Tibial artery (tissue), 4 donors: ENCODE measurements around the gene MCF2L.
A peak's percentile ranks its signal among the peaks of the same experiment; 100 is the strongest.

Experiments used
- DNase-seq, 2 donors: peaks; one replicate each; pipeline ENCODE4 v3.0.0-alpha.2; 2019
- H3K27ac ChIP-seq, 2 donors: fragments of 200-600 bp; sonication (generic) in 1 of 2; 1 replicate in 1 of 2; 2 replicates in 1 of 2; pipeline ENCODE4 v1.5.1; 2018 to 2019; ENCODE audit warnings: mild to moderate bottlenecking in 1 of 2
- H3K27me3 ChIP-seq, 2 donors: fragments of 200-600 bp; sonication (generic) in 1 of 2; one replicate each; pipeline versions ENCODE4 v1.5.1 to v1.6.0; 2016 to 2019
- H3K36me3 ChIP-seq, 3 donors: fragments of 200-600 bp; sonication (generic) in 2 of 3; one replicate each; pipeline ENCODE4 v1.5.1; 2016 to 2019; ENCODE audit warnings: mild to moderate bottlenecking in 2 of 3
- H3K4me1 ChIP-seq, 4 donors: fragments of 200-600 bp; sonication (generic) in 2 of 4; 1 replicate in 3 of 4; 2 replicates in 1 of 4; pipeline ENCODE4 v1.5.1; 2016 to 2019
- H3K4me3 ChIP-seq, 2 donors: fragments of 200-600 bp; sonication (generic) in 1 of 2; 1 replicate in 1 of 2; 2 replicates in 1 of 2; pipeline ENCODE4 v1.5.1; 2018 to 2019; ENCODE audit warnings: mild to moderate bottlenecking in 2 of 2
- H3K9me3 ChIP-seq, 3 donors: fragments of 200-600 bp; sonication (generic) in 1 of 3; one replicate each; pipeline ENCODE4 v1.5.1; 2016 to 2019
- intact Hi-C: fragments of 100-400 bp; cut with DNase I; formaldehyde crosslinking; loops from one replicate; pipeline ENCODE4 v1.15.0; 2023; ENCODE audit warnings: low total_unique reads
- TF ChIP-seq, protein P1 (sequence below), 2 experiments: fragments of 200-600 bp in 1 of 2; fragments of 450-650 bp in 1 of 2; IDR thresholded peaks; one replicate each; pipeline ENCODE4 v1.5.1; 2017 to 2019; ENCODE audit warnings: antibody characterized with exemption in 2 of 2, mild to moderate bottlenecking in 1 of 2, moderate library complexity in 1 of 2

MCF2L gene

GRCh38 chr13:113119166-113119821 lies 150.3 kb downstream of the MCF2L start:
- intact Hi-C loops: no loop called here
- Histone ChIP-seq H3K4me3 (no peak overlapping the region), H3K4me1 (peaks cover 0 to 9% (median 1%) of the 10 kb centered on the region in 4 donors), H3K9me3 (no peaks in the 10 kb centered on the region), H3K27me3 (peaks cover 0 to 9% of the 10 kb centered on the region in 2 donors), H3K27ac (no peak overlapping the region), H3K36me3 (no peaks in the 10 kb centered on the region)
- TF ChIP-seq, protein P1, sequence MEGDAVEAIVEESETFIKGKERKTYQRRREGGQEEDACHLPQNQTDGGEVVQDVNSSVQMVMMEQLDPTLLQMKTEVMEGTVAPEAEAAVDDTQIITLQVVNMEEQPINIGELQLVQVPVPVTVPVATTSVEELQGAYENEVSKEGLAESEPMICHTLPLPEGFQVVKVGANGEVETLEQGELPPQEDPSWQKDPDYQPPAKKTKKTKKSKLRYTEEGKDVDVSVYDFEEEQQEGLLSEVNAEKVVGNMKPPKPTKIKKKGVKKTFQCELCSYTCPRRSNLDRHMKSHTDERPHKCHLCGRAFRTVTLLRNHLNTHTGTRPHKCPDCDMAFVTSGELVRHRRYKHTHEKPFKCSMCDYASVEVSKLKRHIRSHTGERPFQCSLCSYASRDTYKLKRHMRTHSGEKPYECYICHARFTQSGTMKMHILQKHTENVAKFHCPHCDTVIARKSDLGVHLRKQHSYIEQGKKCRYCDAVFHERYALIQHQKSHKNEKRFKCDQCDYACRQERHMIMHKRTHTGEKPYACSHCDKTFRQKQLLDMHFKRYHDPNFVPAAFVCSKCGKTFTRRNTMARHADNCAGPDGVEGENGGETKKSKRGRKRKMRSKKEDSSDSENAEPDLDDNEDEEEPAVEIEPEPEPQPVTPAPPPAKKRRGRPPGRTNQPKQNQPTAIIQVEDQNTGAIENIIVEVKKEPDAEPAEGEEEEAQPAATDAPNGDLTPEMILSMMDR (IDR thresholded peaks at IDR 0.05): no peak
- DNase-seq: no peak

- H3K9me3 ChIP-seq: no peaks in the 10 kb centered on the region
- no peak overlapping the region for H3K4me3 ChIP-seq
- peaks cover 0 to 9% (median 1%) of the 10 kb centered on the region in 4 donors for H3K4me1 ChIP-seq
- H3K27ac ChIP-seq: no peak overlapping the region
- H3K36me3 ChIP-seq: no peaks in the 10 kb centered on the region
- H3K27me3 ChIP-seq: peaks cover 0 to 9% of the 10 kb centered on the region in 2 donors
- TF ChIP-seq, protein P1 (IDR thresholded peaks at IDR 0.05): no peak
- peak in 1 of 2 donors; percentile 13 for DNase-seq
- intact Hi-C loops: no loop called here
Measured at GRCh38 chr13:113119822-113120189, 150.8 kb downstream of the MCF2L start.

GRCh38 chr13:113120300-113121182 lies 151.5 kb downstream of the MCF2L start:
- H3K27ac ChIP-seq: no peak overlapping the region
- intact Hi-C loops: no loop called here
- H3K36me3 ChIP-seq: no peaks in the 10 kb centered on the region
- H3K4me1 ChIP-seq: peaks cover 0 to 9% (median 1%) of the 10 kb centered on the region in 4 donors
- peak; percentile 12 to 41 for DNase-seq
- no peaks in the 10 kb centered on the region for H3K9me3 ChIP-seq
- H3K4me3 ChIP-seq: no peak overlapping the region
- TF ChIP-seq, protein P1 (IDR thresholded peaks at IDR 0.05): no peak
- peaks cover 0 to 5% of the 10 kb centered on the region in 2 donors for H3K27me3 ChIP-seq

GRCh38 chr13:113121183-113121927 lies 152.3 kb downstream of the MCF2L start:
- Histone ChIP-seq H3K36me3 (no peaks in the 10 kb centered on the region), H3K4me3 (no peak overlapping the region), H3K27ac (no peak overlapping the region), H3K27me3 (peaks cover 0 to 2% of the 10 kb centered on the region in 2 donors), H3K9me3 (no peaks in the 10 kb centered on the region), H3K4me1 (peaks cover 0 to 9% (median 1%) of the 10 kb centered on the region in 4 donors)
- intact Hi-C loops: no loop called here
- TF ChIP-seq, protein P1 (IDR thresholded peaks at IDR 0.05): no peak
- peak in 1 of 2 donors; percentile 49 for DNase-seq

- TF ChIP-seq, protein P1 (IDR thresholded peaks at IDR 0.05): no peak
- DNase-seq: peak in 1 of 2 donors; percentile 59
- Histone ChIP-seq H3K27me3 (no peaks in the 10 kb centered on the region), H3K36me3 (no peaks in the 10 kb centered on the region), H3K9me3 (no peaks in the 10 kb centered on the region), H3K4me3 (peak overlapping the region; percentile 32 to 43), H3K4me1 (peaks cover 0 to 9% (median 1%) of the 10 kb centered on the region in 4 donors), H3K27ac (peak overlapping the region; percentile 52 to 62)
- intact Hi-C loops: no loop called here
Measured at GRCh38 chr13:113121928-113122471, 153.0 kb downstream of the MCF2L start.
